Fibroblast of the conjunctiva (primary cell): ENCODE data around the gene FCHSD2.
A peak's percentile ranks its signal among the peaks of the same experiment; 100 is the strongest.
"Not testable (repeated sequence)": the region's sequence is repeated elsewhere in the genome, so short reads cannot be mapped to it uniquely, and the experiment has no call there.

ENCODE experiments used
- DNase-seq: peaks from one replicate; pipeline ENCODE4 v3.0.0-alpha.2; 2010; ENCODE audit warnings: low read depth

FCHSD2 gene

GRCh38 chr11:73151416-73151815 is 9.3 kb upstream of the FCHSD2 start:
- DNase-seq = no peak

- no peak for DNase-seq
Observed at GRCh38 chr11:73149105-73149504, 7.0 kb upstream of the FCHSD2 start.

DNA sequence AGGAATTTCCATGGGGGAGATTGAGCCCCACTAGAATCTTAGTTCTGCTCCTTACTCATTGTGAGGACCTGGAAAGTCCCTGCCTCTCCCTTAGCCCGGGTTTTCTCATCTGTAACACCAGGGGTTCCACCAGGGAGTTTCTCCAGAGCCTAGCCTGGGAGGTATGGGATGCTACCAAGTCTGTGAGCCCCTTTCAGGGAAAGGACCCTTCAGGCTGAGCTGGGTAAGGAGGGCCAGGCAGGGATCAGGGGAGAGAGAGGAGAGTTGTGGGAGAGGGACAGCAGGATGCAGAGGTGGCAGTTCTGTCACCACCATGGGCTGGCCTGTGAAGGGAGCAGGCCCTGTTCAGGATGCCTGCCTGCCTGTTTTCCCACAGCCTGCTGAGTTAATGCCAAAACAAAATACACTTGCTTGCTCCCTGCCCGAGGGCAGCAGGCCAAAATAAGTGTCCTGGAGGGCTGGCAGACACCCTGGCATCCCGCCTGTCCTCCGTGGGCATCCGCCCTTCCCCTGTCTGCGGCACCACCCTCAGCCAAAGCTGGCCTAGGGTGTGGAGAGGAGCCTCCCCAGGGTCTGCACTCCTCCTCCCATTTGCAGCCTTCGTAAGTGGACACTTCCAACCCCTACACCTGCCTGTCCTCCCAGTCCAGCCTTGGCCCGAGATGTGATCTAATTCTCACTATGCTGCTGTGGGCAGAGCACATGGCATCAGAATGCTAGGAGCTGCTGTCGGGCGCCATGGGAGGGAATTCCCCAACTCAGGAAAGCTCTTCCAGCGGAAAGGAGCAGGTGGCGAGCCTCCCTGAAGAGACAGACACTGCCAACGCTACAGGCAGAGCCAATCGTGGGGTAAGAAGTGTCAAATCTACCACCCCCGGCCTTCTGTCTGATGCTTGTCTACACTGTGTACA is 5.9 kb upstream of the FCHSD2 start:
- no peak for DNase-seq

GRCh38 chr11:73145986-73146575 is 4.0 kb upstream of the FCHSD2 start:
- DNase-seq = no peak

- no peak for DNase-seq
Observed at GRCh38 chr11:73143126-73143838, 1.2 kb upstream of the FCHSD2 start.

DNA sequence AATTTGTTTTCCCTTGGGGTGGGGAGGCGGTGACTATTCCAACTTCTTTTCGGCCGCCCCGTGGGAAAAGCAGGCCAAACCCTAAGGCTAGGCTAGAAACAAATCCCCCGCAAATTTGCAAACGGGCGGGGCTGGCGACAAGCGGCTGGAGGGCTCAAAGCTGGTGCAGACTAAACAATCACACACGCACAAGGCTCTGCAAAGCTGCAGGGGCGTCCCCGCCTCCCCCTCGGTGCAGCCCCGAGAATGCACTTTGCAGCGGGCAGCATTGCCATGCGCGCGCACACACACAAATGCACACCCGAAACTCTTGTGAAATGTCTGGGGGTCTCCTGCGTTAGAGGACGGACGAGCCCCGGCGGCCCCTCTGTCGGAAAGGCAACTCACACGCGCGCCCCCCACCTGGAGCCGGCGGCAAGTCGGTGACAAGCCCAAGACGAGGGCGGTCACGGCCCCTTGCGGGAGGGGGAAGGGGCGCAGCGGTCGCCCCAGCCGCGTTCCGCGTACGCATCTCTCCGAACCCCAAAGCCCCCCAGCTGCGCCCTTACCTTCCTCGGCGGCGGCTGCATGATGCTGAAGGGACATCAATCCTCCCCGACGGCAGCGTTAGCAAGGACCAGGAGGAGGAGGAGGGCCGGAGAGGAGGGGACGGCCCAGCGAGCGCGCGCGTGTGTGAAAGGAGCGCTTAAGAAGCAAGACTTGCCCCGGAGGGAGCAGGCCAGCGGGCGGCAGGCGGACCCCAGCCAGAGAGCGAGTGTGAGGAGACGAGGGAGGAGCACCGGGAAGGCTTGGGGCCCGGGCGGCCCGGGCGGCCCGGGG is 600 bp downstream of the FCHSD2 start:
- peak; percentile 36 for DNase-seq

DNA sequence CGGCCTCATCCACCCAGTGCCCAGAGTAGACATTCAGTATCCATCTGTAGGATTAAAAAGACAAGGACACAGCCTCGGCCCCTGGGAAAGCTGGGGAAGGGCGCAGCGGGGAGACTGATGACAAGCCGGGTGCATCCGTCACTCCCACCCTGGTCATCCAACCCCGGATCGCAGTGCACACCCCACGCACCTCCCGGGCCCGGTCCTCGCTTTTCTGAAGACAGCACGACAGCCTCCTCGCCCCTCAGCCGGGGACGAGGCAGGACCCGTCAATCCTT is 1.1 kb downstream of the FCHSD2 start:
- no peak for DNase-seq

DNA sequence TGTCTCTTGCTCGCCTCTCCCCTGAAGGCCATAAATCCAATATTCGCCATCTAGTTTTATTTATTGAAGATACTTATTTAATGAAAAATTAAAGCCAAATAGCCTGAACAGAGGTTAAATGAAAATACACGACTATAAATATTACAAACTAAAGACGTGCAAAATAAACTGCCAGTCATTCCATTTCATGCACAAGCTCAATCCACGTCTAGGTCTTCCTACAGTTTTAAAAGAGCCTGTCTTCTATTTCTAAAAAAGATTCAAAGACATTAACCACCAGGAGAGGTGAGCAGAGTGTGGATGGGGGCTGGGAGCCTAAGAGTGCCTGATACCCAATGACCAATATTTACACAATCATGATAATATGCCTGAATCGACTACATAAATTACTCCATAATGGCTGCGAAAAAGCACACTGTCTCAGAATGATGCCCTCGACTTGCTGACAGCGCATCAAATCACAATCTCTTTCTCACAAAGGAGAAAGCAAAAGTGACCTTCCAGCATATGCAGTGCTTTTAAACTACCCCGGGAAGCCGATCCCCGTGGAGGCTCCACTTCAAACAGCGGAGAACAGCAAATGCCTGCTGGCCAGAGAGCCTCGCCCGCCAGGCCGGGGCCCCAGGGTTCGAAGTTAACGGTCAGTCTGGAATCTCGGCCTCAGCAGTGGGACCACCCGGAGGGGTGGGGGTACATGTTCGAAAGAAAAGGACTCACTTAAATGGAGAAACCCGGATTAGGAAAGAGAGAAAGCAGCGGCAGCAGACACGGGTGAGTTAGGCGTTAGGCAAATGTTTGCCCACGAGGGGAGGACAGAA is 1.7 kb downstream of the FCHSD2 start:
- DNase-seq = no peak

- DNase-seq = no peak
Observed at GRCh38 chr11:73139476-73140198, 2.5 kb downstream of the FCHSD2 start.

GRCh38 chr11:73137944-73138274 is 4.2 kb downstream of the FCHSD2 start:
- no peak for DNase-seq

- DNase-seq = no peak
Observed at GRCh38 chr11:73137262-73137943, 4.7 kb downstream of the FCHSD2 start.

- not testable (repeated sequence) for DNase-seq
Observed at GRCh38 chr11:73136722-73137121, 5.4 kb downstream of the FCHSD2 start.

GRCh38 chr11:73135346-73136284 is 6.5 kb downstream of the FCHSD2 start:
- no peak for DNase-seq

GRCh38 chr11:73132349-73132748 is 9.8 kb downstream of the FCHSD2 start:
- not testable (repeated sequence) for DNase-seq

- no peak for DNase-seq
Observed at GRCh38 chr11:73130181-73130580, 11.9 kb downstream of the FCHSD2 start.

- DNase-seq = no peak
Observed at GRCh38 chr11:73129198-73129597, 12.9 kb downstream of the FCHSD2 start.

- no peak for DNase-seq
Observed at GRCh38 chr11:73126804-73127480, 15.2 kb downstream of the FCHSD2 start.

DNA sequence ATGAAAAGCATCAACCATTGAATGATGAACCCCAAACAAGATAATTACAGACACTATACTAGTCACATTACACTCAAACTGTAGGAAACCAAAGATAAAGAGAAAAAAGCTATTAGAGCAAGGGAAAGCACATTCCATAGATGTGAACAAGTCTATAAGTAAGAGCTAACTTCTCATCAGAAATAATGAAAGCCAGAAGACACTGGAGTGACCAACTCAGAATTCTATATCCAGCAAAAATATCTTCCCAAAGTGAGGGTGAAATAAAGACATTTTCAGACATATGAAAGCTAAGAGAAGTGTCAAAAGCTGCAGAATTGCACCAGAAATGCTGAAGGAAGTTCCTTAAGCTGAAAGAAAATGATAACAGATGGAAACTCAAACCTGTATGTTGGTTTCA is 17.3 kb downstream of the FCHSD2 start:
- DNase-seq = no peak

- DNase-seq = not testable (repeated sequence)
Observed at GRCh38 chr11:73123892-73124291, 18.2 kb downstream of the FCHSD2 start.
